GM12873 (cell line): ENCODE data around the gene MISFA.

Source experiments
- CTCF ChIP-seq: IDR thresholded peaks from 2 replicates; pipeline ENCODE4 v1.5.1; 2012; ENCODE audit warnings: low read depth, mild to moderate bottlenecking, moderate library complexity, low read length, control low read depth; ENCODE audit not compliant: insufficient read depth; ENCODE audit errors: missing control alignments

The MISFA gene

DNA sequence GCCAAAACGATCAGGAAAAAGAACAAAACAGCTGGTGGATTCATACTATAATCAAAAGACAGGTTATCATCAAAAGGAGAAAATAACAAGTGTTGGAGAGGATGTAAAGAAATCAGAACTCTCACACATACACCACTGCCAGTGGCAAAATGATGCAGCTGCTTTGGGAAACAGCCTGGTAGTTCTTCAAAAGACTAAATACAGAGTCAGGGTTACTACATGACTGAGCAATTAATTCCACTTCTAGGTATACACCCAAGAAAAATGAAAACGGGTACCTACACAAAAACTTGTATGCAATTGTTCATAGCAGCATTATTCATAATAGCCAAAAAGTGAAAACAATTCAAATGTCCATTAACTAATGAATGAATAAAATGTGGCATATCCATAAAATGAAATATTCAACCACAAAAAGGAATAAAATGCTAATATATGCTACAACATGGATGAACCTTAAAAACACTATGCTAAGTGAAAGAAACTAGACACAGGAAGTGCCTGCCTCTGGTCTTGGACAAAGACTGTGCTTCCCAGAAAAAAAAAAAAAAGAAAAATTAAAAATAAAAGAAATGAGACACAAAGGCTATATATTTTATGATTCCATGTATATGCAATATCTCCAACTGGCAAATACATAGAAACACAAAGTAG is 19.3 kb upstream of the MISFA start:
- TF ChIP-seq CTCF, result no peak

- no peak for TF ChIP-seq CTCF
These were observed 17.8 kb upstream of the MISFA start for GRCh38 chr11:18581825-18582224.

- no peak for TF ChIP-seq CTCF
These were observed 11.0 kb upstream of the MISFA start, which contains the start of gene UEVLD for GRCh38 chr11:18588297-18589252. Gene UEVLD (minus strand): TSS chr11:18588734. CDS start chr11:18588654, 80 bp downstream.

DNA sequence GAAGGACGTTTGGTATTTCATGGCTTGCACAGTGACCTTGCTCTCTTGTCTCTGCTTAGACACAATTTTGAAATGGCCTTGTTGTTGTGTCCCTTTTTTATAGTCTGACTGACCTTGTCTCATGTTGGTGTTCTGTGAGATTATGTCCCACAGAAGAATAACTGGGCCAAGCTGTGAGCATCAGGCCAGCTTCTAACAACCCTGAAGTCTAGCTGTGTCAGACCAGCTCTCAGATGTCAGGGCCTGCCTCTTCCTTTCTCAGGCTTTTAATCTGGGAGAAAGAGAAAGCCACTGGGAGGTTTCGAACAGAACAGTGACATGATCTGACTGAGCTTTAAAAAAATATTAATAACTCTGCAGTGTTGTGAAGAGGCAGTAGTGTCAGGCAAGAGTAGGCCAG is 9.0 kb upstream of the MISFA start:
- TF ChIP-seq CTCF, result no peak

DNA sequence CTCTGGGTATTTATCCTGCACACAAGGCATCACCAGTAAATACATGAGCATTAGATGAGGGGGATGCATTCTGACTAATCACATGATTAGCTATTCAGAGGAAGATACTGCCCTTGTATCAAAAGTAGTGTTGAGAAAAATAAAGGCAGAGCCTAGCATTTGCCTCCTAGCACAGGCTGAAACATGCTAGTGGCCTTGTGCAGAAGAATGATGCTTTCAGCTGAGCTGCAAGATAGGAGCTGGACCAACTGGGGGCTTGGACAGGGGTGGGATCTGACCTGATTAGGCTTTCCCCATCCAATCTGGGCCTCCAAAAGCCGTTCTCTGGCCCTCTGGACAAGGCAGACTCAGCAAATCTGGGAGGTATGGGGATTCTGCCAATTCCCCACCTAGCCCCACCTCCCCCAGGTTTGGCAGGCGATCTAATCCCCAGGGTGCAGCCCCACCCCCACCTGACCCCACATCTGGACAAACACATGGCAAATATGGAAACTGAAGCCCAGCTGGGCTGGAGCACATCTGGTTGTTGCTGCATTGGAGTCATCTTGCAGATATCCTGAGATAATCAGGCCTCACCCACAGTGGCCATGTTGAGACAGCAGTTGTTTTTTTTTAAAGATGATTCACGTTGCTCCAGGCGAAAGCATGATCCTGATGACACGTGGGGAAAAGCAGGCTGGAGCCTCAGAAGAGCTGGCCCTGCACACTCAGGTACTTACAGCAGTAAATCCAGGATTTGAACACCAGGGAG is 4.4 kb upstream of the MISFA start:
- no peak for TF ChIP-seq CTCF

DNA sequence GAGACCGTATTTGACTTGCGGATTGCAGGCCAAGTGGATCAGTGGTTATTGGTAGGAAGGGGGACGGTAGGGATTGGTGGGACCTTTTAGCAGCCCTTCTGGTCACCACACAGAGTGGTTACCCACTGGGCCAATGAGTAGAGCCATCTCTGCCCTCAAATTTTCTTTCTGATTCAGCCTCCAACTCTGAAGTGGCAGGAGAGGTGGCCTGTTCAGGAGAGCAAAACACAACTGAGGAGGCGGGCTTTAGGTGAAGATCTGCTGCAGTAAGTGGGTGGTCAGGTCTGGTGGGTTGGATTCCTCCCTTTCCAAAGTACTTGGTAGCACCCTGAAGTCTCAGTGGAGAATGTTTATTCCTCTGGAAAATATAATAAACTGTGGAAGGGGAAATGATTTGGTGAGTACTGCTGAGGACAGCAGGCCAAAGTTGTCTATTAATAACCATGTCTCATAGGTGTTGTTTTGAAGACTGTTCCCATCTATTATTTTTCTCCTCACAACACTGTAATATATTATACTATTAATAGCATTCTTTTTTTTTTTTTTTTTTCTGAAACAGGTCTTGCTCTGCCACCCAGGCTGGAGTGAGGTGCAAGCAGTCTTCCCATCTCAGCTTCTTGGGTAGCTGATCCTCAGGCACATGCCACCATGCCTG is 1.5 kb downstream of the MISFA start:
- TF ChIP-seq CTCF, result no peak
